Fibroblast of villous mesenchyme (primary cell): Measurements from ENCODE around the gene C4orf54. TPM values are rescaled to one million over a fixed set of nuclear protein-coding genes. Genes with fewer than 3 reads are reported as not detected.

Experiments
- DNase-seq: peaks from one replicate; pipeline ENCODE4 v3.0.0-alpha.2; 2010; ENCODE audit warnings: low read depth
- H3K4me3 ChIP-seq: 2 replicates; pipeline ENCODE4 v1.5.1; 2011; ENCODE audit warnings: low read depth, mild to moderate bottlenecking, low read length
- total RNA-seq: library from RNA; depleted of rRNA; stranded (reverse); fragments of >200 nt; gene quantifications from 2 replicates; pipeline ENCODE4 v1.2.3, GENCODE V29; 2012
- TF ChIP-seq, protein P1 (sequence below): IDR thresholded peaks from 2 replicates; pipeline ENCODE4 v1.5.1; 2012; ENCODE audit warnings: low read depth, mild to moderate bottlenecking, low read length; ENCODE audit not compliant: insufficient read depth

The C4orf54 gene
- total RNA-seq, 1 donor: not detected

DNA sequence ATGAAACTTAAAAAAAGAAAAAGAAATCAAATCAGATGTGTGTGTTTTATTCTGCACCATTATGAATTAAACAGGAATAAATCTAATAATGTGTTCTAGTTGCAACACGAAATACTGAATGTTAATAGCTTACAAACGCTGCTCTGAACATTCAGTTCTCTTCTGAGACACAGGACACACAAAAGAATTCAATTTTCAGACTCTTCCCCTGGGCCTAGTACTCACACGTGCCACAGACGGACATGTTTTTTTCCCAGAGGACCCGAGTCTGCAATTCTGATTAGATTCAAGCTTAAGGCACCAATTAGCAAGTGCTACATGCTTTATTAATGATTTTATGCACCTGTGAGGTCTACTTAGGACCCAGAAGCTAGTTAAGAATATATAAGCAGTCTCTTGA, 20.5 kb downstream of the C4orf54 start:
- TF ChIP-seq, protein P1, sequence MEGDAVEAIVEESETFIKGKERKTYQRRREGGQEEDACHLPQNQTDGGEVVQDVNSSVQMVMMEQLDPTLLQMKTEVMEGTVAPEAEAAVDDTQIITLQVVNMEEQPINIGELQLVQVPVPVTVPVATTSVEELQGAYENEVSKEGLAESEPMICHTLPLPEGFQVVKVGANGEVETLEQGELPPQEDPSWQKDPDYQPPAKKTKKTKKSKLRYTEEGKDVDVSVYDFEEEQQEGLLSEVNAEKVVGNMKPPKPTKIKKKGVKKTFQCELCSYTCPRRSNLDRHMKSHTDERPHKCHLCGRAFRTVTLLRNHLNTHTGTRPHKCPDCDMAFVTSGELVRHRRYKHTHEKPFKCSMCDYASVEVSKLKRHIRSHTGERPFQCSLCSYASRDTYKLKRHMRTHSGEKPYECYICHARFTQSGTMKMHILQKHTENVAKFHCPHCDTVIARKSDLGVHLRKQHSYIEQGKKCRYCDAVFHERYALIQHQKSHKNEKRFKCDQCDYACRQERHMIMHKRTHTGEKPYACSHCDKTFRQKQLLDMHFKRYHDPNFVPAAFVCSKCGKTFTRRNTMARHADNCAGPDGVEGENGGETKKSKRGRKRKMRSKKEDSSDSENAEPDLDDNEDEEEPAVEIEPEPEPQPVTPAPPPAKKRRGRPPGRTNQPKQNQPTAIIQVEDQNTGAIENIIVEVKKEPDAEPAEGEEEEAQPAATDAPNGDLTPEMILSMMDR: no peak
- H3K4me3 ChIP-seq: no peak overlapping the region
- no peak for DNase-seq

DNA sequence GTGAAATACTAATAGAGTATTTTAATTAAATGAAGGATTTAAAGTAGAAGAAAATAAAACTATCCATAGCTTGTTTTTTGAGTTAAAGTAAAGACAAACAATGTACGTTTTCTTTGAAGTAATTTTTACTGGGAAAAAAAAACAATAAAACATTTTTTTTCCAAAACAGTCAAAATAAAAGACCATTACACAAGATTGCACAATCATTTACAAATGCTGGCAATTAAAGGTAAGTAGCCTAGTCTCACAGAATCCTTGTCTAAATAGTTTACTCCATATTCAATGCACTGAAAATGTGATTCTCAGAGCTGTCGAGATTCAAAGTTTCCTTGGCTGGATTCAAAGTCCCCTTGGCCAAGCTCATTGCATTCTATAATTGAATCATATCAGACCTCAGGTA, 21.2 kb downstream of the C4orf54 start:
- TF ChIP-seq, protein P1: no peak
- H3K4me3 ChIP-seq: no peak overlapping the region
- DNase-seq: no peak

DNA sequence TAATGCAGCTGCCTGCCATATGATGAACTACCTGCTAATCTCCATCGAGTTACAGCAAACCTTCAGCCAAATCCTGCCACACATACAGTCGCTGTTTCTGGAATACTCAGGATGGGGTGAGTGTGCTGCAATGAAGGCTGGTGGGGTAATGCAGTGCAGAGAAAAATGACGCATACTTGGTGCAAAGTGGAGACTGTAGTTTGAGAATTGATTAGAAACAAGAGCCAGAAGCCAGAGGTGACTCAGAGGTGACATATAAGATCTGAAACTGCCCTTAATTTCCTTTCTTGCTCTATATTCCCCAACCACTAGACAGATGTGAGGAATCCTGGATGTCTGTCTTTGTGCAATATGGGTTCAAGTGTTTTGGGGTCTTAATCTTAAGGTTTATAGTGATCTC, 22.0 kb downstream of the C4orf54 start:
- TF ChIP-seq, protein P1: no peak
- DNase-seq: no peak

DNA sequence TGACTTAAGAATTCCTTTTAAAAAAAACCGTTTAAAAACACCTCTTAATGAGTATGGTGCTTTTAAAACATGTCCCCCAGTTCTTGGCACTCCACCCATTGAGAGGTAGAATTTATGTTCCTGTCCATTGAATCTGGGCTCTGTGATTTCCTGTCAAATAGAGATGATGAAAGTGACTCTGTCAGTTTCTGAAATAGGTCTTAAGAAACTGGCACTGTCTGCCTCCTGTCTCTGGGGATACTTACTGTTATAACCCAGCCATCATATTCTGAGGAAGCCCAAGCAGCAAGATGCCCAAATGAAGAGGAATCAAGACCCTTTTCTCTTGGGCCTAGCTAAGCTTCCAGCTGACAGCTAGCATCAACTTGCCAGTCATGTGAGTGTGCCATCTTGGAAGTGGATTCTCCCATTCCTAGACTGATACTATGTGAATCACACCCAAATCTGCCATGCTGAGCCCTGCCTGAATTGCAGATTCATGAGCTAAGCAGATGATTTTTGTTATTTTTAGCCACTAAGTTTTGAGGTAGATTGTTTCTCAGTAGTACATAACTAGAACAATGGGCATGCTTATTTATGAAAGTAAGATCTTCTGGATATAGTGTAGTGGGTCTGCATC, 22.8 kb downstream of the C4orf54 start:
- DNase-seq: no peak
- TF ChIP-seq, protein P1: no peak
- no peak overlapping the region for H3K4me3 ChIP-seq

More for the DNA sequence above, 22.0 kb downstream of the C4orf54 start:
- no peak overlapping the region for H3K4me3 ChIP-seq

DNA sequence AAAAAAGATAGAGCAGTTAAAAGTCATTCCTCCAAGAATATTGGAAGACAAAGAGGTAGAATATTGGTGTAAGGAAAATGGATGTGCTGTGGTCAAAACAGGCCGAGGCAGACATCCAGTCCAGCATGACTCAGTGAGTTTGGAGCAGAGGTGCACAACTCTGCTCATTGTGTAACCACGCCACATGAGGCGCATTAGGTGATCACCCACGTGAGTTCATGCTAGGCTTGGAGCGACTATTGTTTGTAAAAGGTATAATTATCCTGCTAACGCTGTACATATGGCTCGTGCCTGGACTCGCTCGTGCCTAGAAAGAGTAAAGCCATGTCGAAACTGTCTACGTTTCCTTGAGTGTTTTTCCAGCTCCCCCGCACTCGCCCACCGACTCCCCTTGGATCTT, 23.9 kb downstream of the C4orf54 start:
- DNase-seq: no peak
- no peak overlapping the region for H3K4me3 ChIP-seq
- TF ChIP-seq, protein P1: no peak

DNA sequence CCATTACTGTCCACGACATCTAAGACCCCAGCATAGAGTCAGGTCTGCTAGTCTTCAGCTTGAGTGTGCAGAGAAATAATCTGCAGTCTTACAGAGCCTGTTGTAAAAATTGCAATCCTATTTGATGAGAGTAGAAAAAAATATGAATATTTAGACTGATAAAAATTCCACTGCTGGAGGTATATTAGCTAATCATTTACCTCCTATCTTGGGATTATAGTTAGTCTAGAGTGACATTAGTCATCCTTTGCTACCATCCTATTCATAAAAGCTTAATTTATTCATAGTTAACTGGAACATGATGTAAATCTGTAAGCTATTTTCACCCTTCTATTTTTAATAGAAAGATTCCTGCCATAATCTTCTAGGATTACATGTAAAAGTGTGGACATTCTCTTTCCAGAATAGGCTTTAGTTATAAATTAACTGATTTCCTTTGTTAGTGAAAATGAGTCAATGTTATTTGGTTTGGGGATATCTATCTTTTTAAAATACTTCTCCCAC, 26.7 kb downstream of the C4orf54 start:
- TF ChIP-seq, protein P1: no peak
- H3K4me3 ChIP-seq: no peak overlapping the region
- DNase-seq: no peak
